Astrocyte of the cerebellum (primary cell): ENCODE measurements around the gene VARS1.

Experiments used
- DNase-seq: peaks from one replicate; pipeline ENCODE4 v3.0.0-alpha.2; 2011; ENCODE audit warnings: low read depth
- H3K4me3 ChIP-seq: 2 replicates; pipeline ENCODE4 v1.5.1; 2011; ENCODE audit warnings: mild to moderate bottlenecking, low read depth, low read length, moderate library complexity
- CTCF ChIP-seq: IDR thresholded peaks from 2 replicates; pipeline ENCODE4 v1.5.1; 2012; ENCODE audit warnings: low read length, low read depth, moderate library complexity, mild to moderate bottlenecking; ENCODE audit errors: missing control alignments
- in situ Hi-C: cut with HindIII; loops from 2 replicates; pipeline ENCODE4 v1.10.0; 2017; ENCODE audit warnings: low sequenced_read_pairs

Gene VARS1

GRCh38 chr6:31776485-31776988 lies 19.0 kb downstream of the VARS1 start:
- in situ Hi-C loops = no loop called here
- no peak for TF ChIP-seq CTCF
- DNase-seq = no peak
- H3K4me3 ChIP-seq = no peak overlapping the region

GRCh38 chr6:31775633-31776484 lies 19.7 kb downstream of the VARS1 start:
- H3K4me3 ChIP-seq = no peak overlapping the region
- no peak for DNase-seq
- in situ Hi-C loops = no loop called here
- TF ChIP-seq CTCF = no peak

GRCh38 chr6:31775184-31775583 lies 20.4 kb downstream of the VARS1 start:
- TF ChIP-seq CTCF = no peak
- no peak for DNase-seq
- H3K4me3 ChIP-seq = no peak overlapping the region
- in situ Hi-C loops = no loop called here

DNA sequence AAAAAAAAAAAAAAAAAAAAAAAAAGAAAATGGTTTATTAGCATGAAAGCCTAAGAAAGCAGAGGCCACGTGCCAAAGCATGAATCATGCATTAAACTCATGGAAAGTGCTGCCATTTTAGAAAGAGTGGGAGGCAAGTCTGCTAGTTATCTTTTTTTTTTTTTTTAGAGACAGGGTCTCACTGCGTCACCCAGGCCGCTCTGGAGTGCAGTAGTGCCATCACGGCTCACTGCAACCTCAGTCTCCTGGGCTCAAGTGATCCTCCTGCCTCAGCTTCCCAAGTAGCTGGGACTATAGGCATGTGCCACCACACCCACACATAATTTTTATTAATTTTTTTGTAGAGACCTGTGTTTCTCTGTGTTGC lies 23.6 kb downstream of the VARS1 start:
- TF ChIP-seq CTCF = no peak
- no peak overlapping the region for H3K4me3 ChIP-seq
- DNase-seq = no peak
- in situ Hi-C loops = no loop called here

DNA sequence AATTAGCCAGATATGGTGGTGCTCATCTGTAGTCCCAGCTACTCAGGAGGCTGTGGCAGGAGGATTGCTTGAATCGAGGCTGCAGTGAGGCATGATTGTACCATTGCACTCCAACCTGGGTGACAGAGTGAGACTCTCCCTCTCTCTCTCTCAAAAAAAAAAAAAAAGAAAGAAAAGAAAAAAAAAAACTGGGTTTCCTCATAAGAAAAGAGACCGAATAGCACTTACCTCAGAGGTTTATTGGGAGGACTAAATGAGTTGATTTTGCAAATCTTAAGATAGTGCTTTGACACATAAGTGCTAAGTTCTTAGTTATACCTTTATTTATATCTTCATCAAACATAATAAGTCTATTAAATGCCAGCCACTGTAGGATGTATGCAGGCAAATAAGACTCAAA lies 24.7 kb downstream of the VARS1 start:
- in situ Hi-C loops = no loop called here
- no peak for DNase-seq
- TF ChIP-seq CTCF = no peak

GRCh38 chr6:31769684-31770371 lies 25.7 kb downstream of the VARS1 start:
- peak; percentile 66 for TF ChIP-seq CTCF
- in situ Hi-C loops = no loop called here
- DNase-seq = no peak
- no peak overlapping the region for H3K4me3 ChIP-seq

More for the DNA sequence above, 24.7 kb downstream of the VARS1 start:
- no peak overlapping the region for H3K4me3 ChIP-seq
